Urinary bladder (tissue), 4 donors: ENCODE measurements around the gene CD8A. TPM values are rescaled to one million over a fixed set of nuclear protein-coding genes. Genes with fewer than 3 reads are reported as not detected.
"Not testable (repeated sequence)": the region's sequence is repeated elsewhere in the genome, so short reads cannot be mapped to it uniquely, and the experiment has no call there.

Experiments
- DNase-seq: peaks from one replicate; pipeline ENCODE4 v3.0.0-alpha.2; 2015; ENCODE audit errors: extremely low spot score
- H3K27ac ChIP-seq: one replicate; pipeline ENCODE4 v1.5.1; 2013; ENCODE audit warnings: low read depth, mild to moderate bottlenecking, moderate library complexity
- H3K36me3 ChIP-seq: one replicate; pipeline ENCODE4 v1.6.1; 2013; ENCODE audit warnings: mild to moderate bottlenecking, moderate library complexity; ENCODE audit not compliant: insufficient read depth
- H3K4me1 ChIP-seq: one replicate; pipeline ENCODE4 v1.6.1; 2013; ENCODE audit warnings: mild to moderate bottlenecking, moderate library complexity; ENCODE audit not compliant: insufficient read depth
- H3K4me3 ChIP-seq: one replicate; pipeline ENCODE4 v1.5.1; 2013; ENCODE audit warnings: low read depth, low read length
- WGBS: extraction: QIAGEN DNeasy Blood & Tissue Kit; methylation state at CpG from one replicate; pipeline ENCODE4 v1.1.7; 2013; 5-methylcytosine and 5-hydroxymethylcytosine counted together
- polyA plus RNA-seq: library from polyadenylated mRNA; stranded (reverse); fragments of 200-250 nt; gene quantifications from one replicate; pipeline ENCODE4 v1.2.3, GENCODE V29; 2013
- total RNA-seq: library from RNA; depleted of rRNA; stranded (reverse); fragments of >200 nt; gene quantifications from one replicate; pipeline ENCODE4 v1.2.3, GENCODE V29; 2014
- donor health status: healthy with polysubstance abuse.
- donor health status: healthy.

Gene CD8A
- total and polyA plus RNA-seq, 2 donors: 2.1 TPM; not detected in 1

- Histone ChIP-seq H3K36me3 (peaks cover 6% of the 10 kb centered on the region), H3K4me1 (no peaks in the 10 kb centered on the region), H3K27ac (no peak overlapping the region), H3K4me3 (no peak overlapping the region)
- WGBS: 84% methylated on average over 3 of the region's 3 CpGs
- no peak for DNase-seq
Measured at GRCh38 chr2:86752934-86753333, 37.8 kb downstream of the CD8A start.

- WGBS: 80% methylated on average over 1 of the region's 1 CpG
- no peak overlapping the region for H3K4me3 ChIP-seq
- DNase-seq: no peak
- peaks cover 6% of the 10 kb centered on the region for H3K36me3 ChIP-seq
- no peak overlapping the region for H3K27ac ChIP-seq
- no peaks in the 10 kb centered on the region for H3K4me1 ChIP-seq
Measured at GRCh38 chr2:86751778-86752177, 38.9 kb downstream of the CD8A start.

- 96% methylated on average over 3 of the region's 3 CpGs for WGBS
- H3K4me1 ChIP-seq: no peaks in the 10 kb centered on the region
- peaks cover 6% of the 10 kb centered on the region for H3K36me3 ChIP-seq
- H3K27ac ChIP-seq: no peak overlapping the region
- no peak overlapping the region for H3K4me3 ChIP-seq
- DNase-seq: no peak
Measured at GRCh38 chr2:86750240-86750839, 40.4 kb downstream of the CD8A start.

- Histone ChIP-seq H3K27ac (no peak overlapping the region), H3K4me3 (no peak overlapping the region), H3K36me3 (peaks cover 2% of the 10 kb centered on the region), H3K4me1 (no peaks in the 10 kb centered on the region)
- no peak for DNase-seq
- 91% methylated on average over 9 of the region's 9 CpGs for WGBS
Measured at GRCh38 chr2:86747711-86748639, 42.7 kb downstream of the CD8A start.

- H3K4me1 ChIP-seq: no peaks in the 10 kb centered on the region
- no peak overlapping the region for H3K27ac ChIP-seq
- no peak for DNase-seq
- no peaks in the 10 kb centered on the region for H3K36me3 ChIP-seq
- no peak overlapping the region for H3K4me3 ChIP-seq
Measured at GRCh38 chr2:86746939-86747338, 43.8 kb downstream of the CD8A start.

- WGBS: 67% methylated on average over 2 of the region's 2 CpGs
- no peak overlapping the region for H3K4me3 ChIP-seq
- no peak overlapping the region for H3K27ac ChIP-seq
- no peaks in the 10 kb centered on the region for H3K4me1 ChIP-seq
- no peak for DNase-seq
- H3K36me3 ChIP-seq: no peaks in the 10 kb centered on the region
Measured at GRCh38 chr2:86744152-86744551, 46.6 kb downstream of the CD8A start.

- not testable (repeated sequence) for DNase-seq, H3K4me1 ChIP-seq
- 90% methylated on average over 1 of the region's 4 CpGs for WGBS
Measured at GRCh38 chr2:86741889-86742498, 48.7 kb downstream of the CD8A start.

GRCh38 chr2:86739889-86740288 lies 50.8 kb downstream of the CD8A start:
- not testable (repeated sequence) for DNase-seq, H3K27ac ChIP-seq, H3K36me3 ChIP-seq, H3K4me1 ChIP-seq, H3K4me3 ChIP-seq
- WGBS: no CpG with 5 or more reads among the region's 11 CpGs

More at GRCh38 chr2:86741889-86742498, 48.7 kb downstream of the CD8A start:
- H3K4me3 ChIP-seq, H3K27ac ChIP-seq, H3K36me3 ChIP-seq: not testable (repeated sequence)

- H3K4me1 ChIP-seq, H3K4me3 ChIP-seq, DNase-seq, H3K27ac ChIP-seq, H3K36me3 ChIP-seq: not testable (repeated sequence)
Measured at GRCh38 chr2:86739485-86739884, 51.2 kb downstream of the CD8A start.

GRCh38 chr2:86734896-86735295 lies 55.8 kb downstream of the CD8A start:
- not testable (repeated sequence) for H3K4me1 ChIP-seq, H3K36me3 ChIP-seq, DNase-seq, H3K4me3 ChIP-seq, H3K27ac ChIP-seq
- WGBS: no CpG with 5 or more reads among the region's 1 CpG

Other genes with a start within 250 kb of the CD8A start
- 69.4 TPM for gene CHMP3, start 227.5 kb downstream of the CD8A start, total RNA-seq
- 163 TPM for gene CHMP3, start 227.5 kb downstream of the CD8A start, polyA plus RNA-seq
- gene RNF103, start 167.0 kb downstream of the CD8A start, total RNA-seq: 40.5 TPM
- 24.1 TPM for gene RNF103, start 167.0 kb downstream of the CD8A start, polyA plus RNA-seq
- 67.7 TPM for gene RMND5A, start 70.6 kb downstream of the CD8A start, total RNA-seq
- 15.0 TPM for gene RMND5A, start 70.6 kb downstream of the CD8A start, polyA plus RNA-seq
- not detected for gene CD8B, start 71.0 kb upstream of the CD8A start, total RNA-seq
- gene CD8B, start 71.0 kb upstream of the CD8A start, polyA plus RNA-seq: 0.82 TPM
- gene RGPD1, start 151.2 kb upstream of the CD8A start, total RNA-seq: 0.32 TPM
- 0.62 TPM for gene RGPD1, start 151.2 kb upstream of the CD8A start, polyA plus RNA-seq
- 8.8 TPM for gene PLGLB1, start 230.9 kb upstream of the CD8A start, total RNA-seq
- gene PLGLB1, start 230.9 kb upstream of the CD8A start, polyA plus RNA-seq: 1.7 TPM